Esophagus (tissue), 2 donors: ENCODE measurements around the gene CTSO. TPM values are rescaled to one million over a fixed set of nuclear protein-coding genes. Genes with fewer than 3 reads are reported as not detected.
"Not testable (repeated sequence)": the region's sequence is repeated elsewhere in the genome, so short reads cannot be mapped to it uniquely, and the experiment has no call there.

Experiments
- H3K27ac ChIP-seq, 2 donors: one replicate each; pipeline ENCODE4 v1.5.1; 2013; ENCODE audit warnings: low read depth in 2 of 2, mild to moderate bottlenecking in 2 of 2, inconsistent platforms in 1 of 2, low read length in 1 of 2, moderate library complexity in 1 of 2
- H3K27me3 ChIP-seq, 2 donors: one replicate each; pipeline ENCODE4 v1.6.1; 2013; ENCODE audit warnings: low read length in 2 of 2, control low read depth in 1 of 2, mild to moderate bottlenecking in 1 of 2; ENCODE audit not compliant: insufficient read depth in 2 of 2, control insufficient read depth in 1 of 2
- H3K36me3 ChIP-seq, 2 donors: one replicate each; pipeline ENCODE4 v1.6.1; 2013; ENCODE audit warnings: low read length in 1 of 2; ENCODE audit not compliant: control insufficient read depth in 2 of 2, insufficient read depth in 2 of 2
- H3K4me1 ChIP-seq, 2 donors: one replicate each; pipeline ENCODE4 v1.6.1; 2013; ENCODE audit warnings: low read length in 1 of 2; ENCODE audit not compliant: control insufficient read depth in 2 of 2, insufficient read depth in 2 of 2
- H3K4me3 ChIP-seq, 2 donors: one replicate each; pipeline ENCODE4 v1.5.1; 2013; ENCODE audit warnings: low read length in 2 of 2, mild to moderate bottlenecking in 2 of 2, low read depth in 1 of 2, moderate library complexity in 1 of 2
- H3K9me3 ChIP-seq, 2 donors: one replicate each; pipeline ENCODE4 v1.6.1; 2013; ENCODE audit warnings: mild to moderate bottlenecking in 2 of 2, low read depth in 1 of 2, low read length in 1 of 2, moderate library complexity in 1 of 2; ENCODE audit not compliant: control insufficient read depth in 2 of 2, insufficient read depth in 1 of 2
- WGBS, 2 donors: extraction: QIAGEN DNeasy Blood & Tissue Kit; methylation state at CpG; one replicate each; pipeline ENCODE4 v1.1.7; 2013; 5-methylcytosine and 5-hydroxymethylcytosine counted together
- polyA plus RNA-seq, 2 donors: library from polyadenylated mRNA; stranded (reverse); fragments of 200-250 nt; gene quantifications; one replicate each; pipeline ENCODE4 v1.2.3, GENCODE V29; 2013
- donor health status: healthy with polysubstance abuse.
- donor health status: Bipolar disorder and iron deficiency.

The CTSO gene
- polyA plus RNA-seq, 2 donors: 0.96 to 2.6 TPM

DNA sequence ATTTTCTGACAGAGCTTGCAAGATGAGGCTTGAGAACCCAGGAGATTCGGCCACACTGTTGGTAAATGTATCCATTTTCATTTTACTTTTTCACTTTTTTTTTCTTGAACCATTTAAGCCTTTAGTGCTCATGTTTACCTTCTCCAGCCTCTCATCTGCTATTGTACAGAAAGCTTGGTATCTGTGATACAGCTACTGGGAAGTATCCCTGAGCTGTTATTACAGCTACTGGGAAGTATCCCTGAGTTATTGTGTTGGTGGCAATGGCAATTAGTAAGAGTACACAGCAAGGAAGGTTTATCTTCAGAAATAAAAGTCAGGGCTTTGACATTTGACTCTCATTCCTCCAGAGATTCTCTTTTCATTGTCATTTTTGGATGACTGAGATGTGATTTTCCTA is 11.8 kb downstream of the CTSO start:
- Histone ChIP-seq H3K4me3 (no peak overlapping the region), H3K27me3 (no peaks in the 10 kb centered on the region), H3K27ac (no peak overlapping the region), H3K9me3 (no peaks in the 10 kb centered on the region), H3K4me1 (no peaks in the 10 kb centered on the region), H3K36me3 (peaks cover 0 to 2% of the 10 kb centered on the region in 2 donors)
- WGBS, 2 donors: 93 to 95% methylated on average over 1 of the region's 1 CpG

DNA sequence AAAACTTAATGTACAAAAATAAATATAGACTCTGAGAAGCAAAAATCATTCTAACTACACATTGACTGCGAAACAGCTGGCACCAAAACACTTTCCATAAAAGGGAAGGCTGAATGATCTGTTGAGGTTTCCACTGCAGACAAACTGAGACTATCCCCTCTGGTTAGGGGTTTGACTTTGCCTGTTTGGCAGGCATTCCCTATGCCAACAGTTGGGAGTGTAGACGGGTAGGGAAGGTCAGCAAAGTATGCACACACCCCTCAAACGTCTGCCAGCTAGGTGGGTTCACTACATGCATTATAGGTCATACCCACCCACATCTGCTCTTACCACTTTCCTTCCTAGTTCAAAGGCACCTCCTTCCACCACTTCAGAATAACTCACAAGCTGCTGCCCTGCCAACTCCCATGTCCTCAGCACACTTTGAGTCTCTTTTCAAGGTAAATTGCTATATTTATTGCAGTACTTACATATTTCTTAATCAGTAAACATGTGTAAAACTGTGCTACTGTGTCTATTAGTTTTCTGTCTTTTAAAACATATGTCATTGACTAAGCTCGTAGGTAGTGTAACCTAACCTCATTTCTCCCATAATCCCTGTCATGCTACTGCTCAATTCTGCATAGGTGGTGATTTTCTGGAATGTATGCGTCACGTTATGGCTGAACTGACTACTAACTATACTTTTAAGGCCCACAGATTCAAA is 12.4 kb downstream of the CTSO start:
- Histone ChIP-seq H3K36me3 (peaks cover 0 to 2% of the 10 kb centered on the region in 2 donors), H3K9me3 (no peaks in the 10 kb centered on the region), H3K27ac (no peak overlapping the region), H3K4me1 (no peaks in the 10 kb centered on the region), H3K4me3 (no peak overlapping the region), H3K27me3 (no peaks in the 10 kb centered on the region)
- WGBS, 2 donors: 83 to 85% methylated on average over 6 of the region's 6 CpGs

DNA sequence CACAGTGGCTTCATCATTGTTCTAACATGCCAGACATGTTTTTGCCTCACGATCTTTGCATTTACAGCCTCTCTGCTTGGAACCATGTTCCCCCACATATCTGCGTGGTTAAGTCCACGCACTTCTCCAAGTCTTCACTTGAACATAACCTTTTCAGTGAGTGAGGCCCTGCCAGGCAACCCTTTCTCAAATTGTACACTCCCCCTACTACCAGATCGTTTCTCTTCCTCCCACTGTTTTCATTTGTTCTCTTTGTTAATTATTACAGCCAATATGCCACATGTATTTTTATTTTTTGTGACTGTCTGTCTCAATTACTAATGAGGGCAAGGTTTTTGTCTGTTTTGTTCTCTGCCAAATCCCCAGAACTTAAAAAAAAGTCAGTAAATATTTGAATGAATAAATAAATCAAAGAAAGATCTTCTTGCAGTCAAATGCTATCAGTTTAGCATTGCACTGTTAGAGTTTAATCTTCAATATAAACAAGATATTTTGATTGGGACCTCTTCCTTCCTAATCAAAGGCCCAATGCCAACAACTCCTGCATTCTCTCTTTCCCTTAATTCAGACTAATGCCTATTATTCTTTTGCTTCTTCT is 18.2 kb downstream of the CTSO start:
- no peak overlapping the region for H3K4me3 ChIP-seq
- 67 to 71% methylated on average over 4 of the region's 4 CpGs for WGBS, 2 donors
- H3K4me1 ChIP-seq: no peaks in the 10 kb centered on the region
- H3K9me3 ChIP-seq: no peaks in the 10 kb centered on the region
- no peak overlapping the region for H3K27ac ChIP-seq
- H3K36me3 ChIP-seq: peaks cover 0 to 2% of the 10 kb centered on the region in 2 donors
- H3K27me3 ChIP-seq: no peaks in the 10 kb centered on the region

GRCh38 chr4:155934634-155935033 is 19.0 kb downstream of the CTSO start:
- 92 to 93% methylated on average over 4 of the region's 4 CpGs for WGBS, 2 donors
- H3K9me3 ChIP-seq, H3K27ac ChIP-seq: not testable (repeated sequence)

DNA sequence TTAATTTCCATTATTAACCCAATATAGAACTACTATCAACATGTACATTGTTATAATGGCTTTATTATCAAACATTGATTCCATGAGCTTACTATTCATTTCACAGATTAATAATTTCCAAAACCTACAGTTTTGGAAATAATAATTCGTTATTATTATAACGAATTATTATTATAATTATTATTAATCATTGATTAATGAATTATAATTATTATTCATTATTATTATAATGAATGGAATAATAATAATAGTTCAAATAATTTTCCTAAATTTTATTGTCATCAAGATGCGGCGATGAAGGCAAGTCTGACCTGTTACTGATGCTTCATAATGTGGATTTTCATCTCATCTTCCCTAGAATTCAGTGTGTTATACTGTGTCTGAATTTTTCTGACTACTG is 22.0 kb downstream of the CTSO start:
- Histone ChIP-seq H3K4me1 (no peaks in the 10 kb centered on the region), H3K36me3 (no peaks in the 10 kb centered on the region), H3K9me3 (no peaks in the 10 kb centered on the region), H3K27me3 (no peaks in the 10 kb centered on the region), H3K27ac (no peak overlapping the region), H3K4me3 (no peak overlapping the region)
- WGBS, 2 donors: 94% methylated on average over 4 of the region's 4 CpGs

More at GRCh38 chr4:155934634-155935033, 19.0 kb downstream of the CTSO start:
- not testable (repeated sequence) for H3K4me3 ChIP-seq, H3K27me3 ChIP-seq, H3K4me1 ChIP-seq, H3K36me3 ChIP-seq

GRCh38 chr4:155930330-155930729 is 23.3 kb downstream of the CTSO start:
- H3K27ac ChIP-seq: no peak overlapping the region
- H3K36me3 ChIP-seq: no peaks in the 10 kb centered on the region
- H3K4me3 ChIP-seq: no peak overlapping the region
- 63 to 70% methylated on average over 2 of the region's 2 CpGs for WGBS, 2 donors
- no peaks in the 10 kb centered on the region for H3K27me3 ChIP-seq
- H3K9me3 ChIP-seq: no peaks in the 10 kb centered on the region
- no peaks in the 10 kb centered on the region for H3K4me1 ChIP-seq

GRCh38 chr4:155929833-155930232 is 23.8 kb downstream of the CTSO start:
- no peak overlapping the region for H3K27ac ChIP-seq
- no peaks in the 10 kb centered on the region for H3K27me3 ChIP-seq
- 97 to 98% methylated on average over 3 of the region's 3 CpGs for WGBS, 2 donors
- H3K9me3 ChIP-seq: no peaks in the 10 kb centered on the region
- H3K4me3 ChIP-seq: no peak overlapping the region
- no peaks in the 10 kb centered on the region for H3K36me3 ChIP-seq
- no peaks in the 10 kb centered on the region for H3K4me1 ChIP-seq

- Histone ChIP-seq H3K36me3 (no peaks in the 10 kb centered on the region), H3K4me1 (no peaks in the 10 kb centered on the region), H3K27ac (no peak overlapping the region), H3K27me3 (no peaks in the 10 kb centered on the region), H3K4me3 (no peak overlapping the region), H3K9me3 (no peaks in the 10 kb centered on the region)
- 63 to 85% methylated on average over 3 of the region's 3 CpGs for WGBS, 2 donors
Measured at GRCh38 chr4:155924637-155925036, 29.0 kb downstream of the CTSO start.

DNA sequence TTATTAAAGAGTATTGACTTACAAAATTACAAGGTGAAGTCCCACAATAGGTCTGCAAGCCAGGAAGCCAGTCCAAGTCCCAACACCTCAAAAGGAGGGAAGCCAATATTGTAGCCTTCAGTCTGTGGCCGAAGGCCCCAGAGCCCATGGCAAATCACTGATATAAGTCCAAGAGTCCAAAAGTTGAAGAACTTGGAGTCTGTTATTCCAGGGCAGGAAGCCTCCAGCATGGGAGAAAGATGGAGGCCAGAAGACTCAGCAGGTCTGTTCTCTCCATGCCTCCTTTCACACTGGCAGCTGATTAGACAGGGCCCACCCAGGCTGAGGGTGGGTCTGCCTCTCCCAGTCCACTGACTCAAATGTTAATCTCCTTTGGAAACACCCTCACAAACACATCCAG is 32.1 kb downstream of the CTSO start:
- 88 to 92% methylated on average over 1 of the region's 1 CpG for WGBS, 2 donors
- Histone ChIP-seq H3K27ac (no peak overlapping the region), H3K36me3 (no peaks in the 10 kb centered on the region), H3K4me1 (no peaks in the 10 kb centered on the region), H3K9me3 (no peaks in the 10 kb centered on the region), H3K4me3 (no peak overlapping the region), H3K27me3 (no peaks in the 10 kb centered on the region)

GRCh38 chr4:155914782-155915181 is 38.9 kb downstream of the CTSO start:
- no peak overlapping the region for H3K4me3 ChIP-seq
- no peaks in the 10 kb centered on the region for H3K4me1 ChIP-seq
- WGBS, 2 donors: 46 to 54% methylated on average over 5 of the region's 5 CpGs
- H3K36me3 ChIP-seq: no peaks in the 10 kb centered on the region
- no peaks in the 10 kb centered on the region for H3K27me3 ChIP-seq
- H3K9me3 ChIP-seq: no peaks in the 10 kb centered on the region
- no peak overlapping the region for H3K27ac ChIP-seq
